ENCODE data around the gene TMCC1.
A peak's percentile ranks its signal among the peaks of the same experiment; 100 is the strongest.
"Not testable (repeated sequence)": the region's sequence is repeated elsewhere in the genome, so short reads cannot be mapped to it uniquely, and the experiment has no call there.

The TMCC1 gene

GRCh38 chr3:129893581-129894070 lies at the start of gene TMCC1:
Gene TMCC1 (minus strand): TSS chr3:129893711.
- peak; percentile 93 for DNase-seq

- no peak for DNase-seq
These were observed 49.5 kb upstream of the TMCC1 start for GRCh38 chr3:129943020-129943419.

- DNase-seq, result peak; percentile 82
These were observed 48.8 kb upstream of the TMCC1 start for GRCh38 chr3:129942296-129942695.

GRCh38 chr3:129940086-129940485 lies 46.6 kb upstream of the TMCC1 start:
- DNase-seq, result no peak

GRCh38 chr3:129938140-129938930 lies 44.8 kb upstream of the TMCC1 start:
- DNase-seq, result no peak

GRCh38 chr3:129937717-129938116 lies 44.2 kb upstream of the TMCC1 start:
- no peak for DNase-seq

GRCh38 chr3:129936757-129937156 lies 43.2 kb upstream of the TMCC1 start:
- DNase-seq, result peak; percentile 57

- DNase-seq, result peak; percentile 61
These were observed 41.0 kb upstream of the TMCC1 start for GRCh38 chr3:129934234-129935123.

- DNase-seq, result no peak
These were observed 40.0 kb upstream of the TMCC1 start for GRCh38 chr3:129933471-129933870.

GRCh38 chr3:129929383-129929782 lies 35.9 kb upstream of the TMCC1 start:
- DNase-seq, result no peak

GRCh38 chr3:129927072-129927471 lies 33.6 kb upstream of the TMCC1 start:
- no peak for DNase-seq

- no peak for DNase-seq
These were observed 26.3 kb upstream of the TMCC1 start for GRCh38 chr3:129919806-129920205.

- no peak for DNase-seq
These were observed 25.8 kb upstream of the TMCC1 start for GRCh38 chr3:129919357-129919756.

- DNase-seq, result no peak
These were observed 24.9 kb upstream of the TMCC1 start for GRCh38 chr3:129918461-129918860.

- no peak for DNase-seq
These were observed 24.0 kb upstream of the TMCC1 start for GRCh38 chr3:129917423-129918007.

GRCh38 chr3:129913618-129914017 lies 20.1 kb upstream of the TMCC1 start:
- DNase-seq, result no peak

- DNase-seq, result peak; percentile 70
These were observed 17.9 kb upstream of the TMCC1 start for GRCh38 chr3:129911261-129911861.

- not testable (repeated sequence) for DNase-seq
These were observed 15.7 kb upstream of the TMCC1 start for GRCh38 chr3:129909235-129909634.

- no peak for DNase-seq
These were observed 14.9 kb upstream of the TMCC1 start for GRCh38 chr3:129908417-129908816.

- not testable (repeated sequence) for DNase-seq
These were observed 7.8 kb upstream of the TMCC1 start for GRCh38 chr3:129901272-129901671.

- DNase-seq, result no peak
These were observed 3.5 kb upstream of the TMCC1 start for GRCh38 chr3:129897026-129897425.

GRCh38 chr3:129892857-129893580 lies 492 bp downstream of the TMCC1 start:
- peak; percentile 83 for DNase-seq

Data from hematopoietic multipotent progenitor cell treated with erythropoietin and hydrocortisone succinate and interleukin-3 and kit ligand, for 4 days (in vitro differentiated cells).